Measurements from ENCODE around the gene SCYL2.

GRCh38 chr12:100359248-100359647, 92.3 kb downstream of the SCYL2 start:
- TF ChIP-seq, protein P1, sequence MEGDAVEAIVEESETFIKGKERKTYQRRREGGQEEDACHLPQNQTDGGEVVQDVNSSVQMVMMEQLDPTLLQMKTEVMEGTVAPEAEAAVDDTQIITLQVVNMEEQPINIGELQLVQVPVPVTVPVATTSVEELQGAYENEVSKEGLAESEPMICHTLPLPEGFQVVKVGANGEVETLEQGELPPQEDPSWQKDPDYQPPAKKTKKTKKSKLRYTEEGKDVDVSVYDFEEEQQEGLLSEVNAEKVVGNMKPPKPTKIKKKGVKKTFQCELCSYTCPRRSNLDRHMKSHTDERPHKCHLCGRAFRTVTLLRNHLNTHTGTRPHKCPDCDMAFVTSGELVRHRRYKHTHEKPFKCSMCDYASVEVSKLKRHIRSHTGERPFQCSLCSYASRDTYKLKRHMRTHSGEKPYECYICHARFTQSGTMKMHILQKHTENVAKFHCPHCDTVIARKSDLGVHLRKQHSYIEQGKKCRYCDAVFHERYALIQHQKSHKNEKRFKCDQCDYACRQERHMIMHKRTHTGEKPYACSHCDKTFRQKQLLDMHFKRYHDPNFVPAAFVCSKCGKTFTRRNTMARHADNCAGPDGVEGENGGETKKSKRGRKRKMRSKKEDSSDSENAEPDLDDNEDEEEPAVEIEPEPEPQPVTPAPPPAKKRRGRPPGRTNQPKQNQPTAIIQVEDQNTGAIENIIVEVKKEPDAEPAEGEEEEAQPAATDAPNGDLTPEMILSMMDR (IDR thresholded peaks at IDR 0.05 in 8 of 11, conservative IDR thresholded peaks at IDR 0.05 in 3 of 11): no peak
- TF ChIP-seq POLR2AphosphoS5 (IDR thresholded peaks at IDR 0.05) (no peak), POLR2A (IDR thresholded peaks at IDR 0.05) (no peak)

All from spleen (tissue), 7 donors.